ENCODE results near the gene SLC12A7. TPM values are rescaled to one million over a fixed set of nuclear protein-coding genes. Genes with fewer than 3 reads are reported as not detected.

Gene SLC12A7
- total and polyA plus RNA-seq, 9 of the 15 experiments (the other 6 are each of a cell fraction or from before 2014, with no cell fraction given) = 0.01 to 3.1 (median 0.56) TPM

DNA sequence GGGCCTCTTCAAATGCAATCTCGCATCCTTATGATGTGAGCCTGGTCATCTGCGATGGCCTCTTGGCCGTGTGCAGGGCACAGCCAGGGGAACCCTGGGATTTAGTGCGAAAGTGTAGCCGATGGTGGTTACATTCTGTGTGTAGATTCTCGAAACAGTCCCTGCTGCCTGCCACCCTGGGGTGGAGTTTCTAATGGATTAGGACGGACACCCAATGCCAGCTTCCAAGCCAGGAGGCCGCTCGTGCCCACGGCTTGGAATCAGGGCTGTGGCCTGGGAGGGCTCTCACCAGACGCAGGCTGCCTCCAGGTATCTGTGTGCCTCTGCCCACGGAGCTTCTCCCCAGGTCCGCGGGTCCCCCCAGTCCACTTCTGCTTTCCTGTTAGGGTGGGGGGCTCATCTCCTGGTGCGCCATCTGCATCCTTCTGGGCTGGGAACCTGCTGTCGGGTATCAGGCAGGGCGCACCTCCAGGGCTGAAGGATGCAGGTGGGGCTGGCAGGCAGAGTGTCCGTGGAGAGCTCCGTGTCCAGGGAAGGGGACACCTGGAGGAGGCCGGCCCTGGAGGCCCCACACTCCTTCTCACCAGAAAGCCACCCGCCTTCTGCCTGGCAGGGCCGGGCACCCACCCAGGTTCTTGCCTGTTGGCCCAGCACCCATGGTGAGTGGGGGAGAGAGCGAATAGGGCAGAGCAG, 3.4 kb upstream of the SLC12A7 start:
- Histone ChIP-seq H3K4me2 (ENCODE audit: insufficient read depth, low read length) (no peak overlapping the region), H3K4me1 (replicated peaks in 1 of 2; ENCODE audit: control insufficient read depth in 2 of 2, insufficient read depth in 2 of 2, low read length in 2 of 2) (peaks cover 11 to 76% of the 10 kb centered on the region in 2 experiments), H3K79me2 (ENCODE audit: control insufficient read depth, insufficient read depth, low read length) (no peaks in the 10 kb centered on the region), H3K36me3 (ENCODE audit: control insufficient read depth, insufficient read depth, low read length) (no peaks in the 10 kb centered on the region), H4K20me1 (replicated peaks; ENCODE audit: control insufficient read depth, insufficient read depth, low read length) (peaks cover 13% of the 10 kb centered on the region), H3K27me3 (ENCODE audit: control insufficient read depth in 2 of 2, insufficient read depth in 2 of 2, low read length in 2 of 2) (peaks cover 16 to 73% of the 10 kb centered on the region in 2 experiments; a peak in 4 of 5 replicates), H2AFZ (ENCODE audit: low read depth, low read length) (no peak overlapping the region), H3K4me3 (no peak overlapping the region), H3K9me1 (ENCODE audit: control insufficient read depth, insufficient read depth, low read length) (no peaks in the 10 kb centered on the region), H3K27ac (ENCODE audit: extremely low read depth, low read depth, low read length) (no peak overlapping the region), H3K9me3 (replicated peaks; ENCODE audit: control insufficient read depth, insufficient read depth, low read depth, low read length) (no peaks in the 10 kb centered on the region), H3K9ac (ENCODE audit: insufficient read depth in 1 of 2, low read depth in 2 of 2, low read length in 2 of 2) (no peak overlapping the region)
- FAIRE-seq = no peak
- WGBS (ENCODE audit: insufficient coverage, low coverage, missing lambda C conversion rate) = 28% methylated on average over 21 of the region's 23 CpGs
- DNase-seq (ENCODE audit: extremely low read depth in 1 of 4, low spot score in 3 of 4) = no peak
- TF ChIP-seq ZNF76 (CRISPR knock-in tag; IDR thresholded peaks at IDR 0.05; ENCODE audit: borderline replicate concordance) (no peak), SPI1 (IDR thresholded peaks at IDR 0.05; ENCODE audit: borderline replicate concordance, low read depth, low read length) (peak; percentile 18; the same call in 1 of the 2 replicates)
- in situ Hi-C loops (cut with MboI) (no loop called here), intact Hi-C loops (cut with micrococcal nuclease) (loop anchor here (5.0 kb wide), 1 partner anchor 48 kb away; no protein-coding TSS in a partner anchor)
- ChIA-PET CTCF (ENCODE audit: low intra/inter-chr PET ratio) (no interaction called here), POLR2A (interaction anchor here (0.6 to 2.0 kb wide), 4 partner anchors 9 to 76 kb away, joined by 3 to 10 read pairs (median 6); no protein-coding TSS in a partner anchor)
- ATAC-seq = no peak
- BruUV-seq (replicated peaks) = no TSS peak

DNA sequence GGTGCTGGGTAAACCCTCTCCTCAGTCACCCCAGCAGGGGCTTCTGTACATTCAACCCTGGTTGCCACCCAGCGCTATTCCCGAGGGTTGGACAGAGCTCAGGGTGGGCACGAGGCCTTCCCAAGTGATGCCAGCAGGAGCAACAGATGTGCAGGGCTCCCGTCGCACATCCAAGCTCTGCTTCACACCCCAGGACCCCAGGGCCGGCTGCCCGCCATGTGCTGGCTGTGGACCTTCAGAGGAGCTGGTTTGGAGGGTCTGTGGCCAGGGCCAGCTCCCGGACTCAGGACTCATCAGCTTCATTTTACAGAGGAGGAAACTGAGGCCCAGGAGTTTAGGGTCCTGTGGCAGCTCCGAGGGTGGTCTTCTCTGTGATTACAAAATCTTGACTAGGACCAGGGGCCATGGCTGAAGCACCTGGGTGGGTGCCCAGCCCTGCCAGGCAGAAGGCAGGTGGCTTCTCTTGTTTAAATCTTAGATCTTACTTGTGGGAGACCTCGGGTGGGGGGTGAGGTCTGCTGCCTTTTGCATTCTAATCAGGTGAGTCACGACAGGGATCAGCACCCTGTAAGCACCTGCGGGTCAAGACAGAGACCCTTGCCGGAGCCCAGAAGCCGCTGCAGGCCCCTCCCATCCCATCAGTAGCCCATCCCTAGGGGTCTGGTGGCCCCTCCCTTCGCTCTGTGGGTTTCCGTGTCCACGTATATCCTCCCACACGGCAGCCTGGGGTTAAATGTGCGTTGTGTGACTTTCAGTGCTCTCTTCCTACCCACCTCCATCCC, 2.1 kb upstream of the SLC12A7 start:
- Histone ChIP-seq H2AFZ (ENCODE audit: low read depth, low read length) (no peak overlapping the region), H3K4me1 (replicated peaks in 1 of 2; ENCODE audit: control insufficient read depth in 2 of 2, insufficient read depth in 2 of 2, low read length in 2 of 2) (peaks cover 11 to 76% of the 10 kb centered on the region in 2 experiments), H3K4me2 (ENCODE audit: insufficient read depth, low read length) (no peak overlapping the region), H3K79me2 (ENCODE audit: control insufficient read depth, insufficient read depth, low read length) (no peaks in the 10 kb centered on the region), H3K4me3 (no peak overlapping the region), H3K27ac (ENCODE audit: extremely low read depth, low read depth, low read length) (no peak overlapping the region), H3K9me1 (ENCODE audit: control insufficient read depth, insufficient read depth, low read length) (no peaks in the 10 kb centered on the region), H3K9ac (ENCODE audit: insufficient read depth in 1 of 2, low read depth in 2 of 2, low read length in 2 of 2) (no peak overlapping the region), H3K9me3 (replicated peaks; ENCODE audit: control insufficient read depth, insufficient read depth, low read depth, low read length) (no peaks in the 10 kb centered on the region), H3K36me3 (ENCODE audit: control insufficient read depth, insufficient read depth, low read length) (no peaks in the 10 kb centered on the region), H3K27me3 (ENCODE audit: control insufficient read depth in 2 of 2, insufficient read depth in 2 of 2, low read length in 2 of 2) (peaks cover 9 to 69% of the 10 kb centered on the region in 2 experiments; a peak in 3 of 5 replicates), H4K20me1 (replicated peaks; ENCODE audit: control insufficient read depth, insufficient read depth, low read length) (peaks cover 12% of the 10 kb centered on the region)
- ChIA-PET POLR2A (interaction anchor here (0.6 to 2.0 kb wide), 4 partner anchors 9 to 239 kb away, joined by 3 to 9 read pairs (median 4); no protein-coding TSS in a partner anchor), CTCF (ENCODE audit: low intra/inter-chr PET ratio) (no interaction called here)
- FAIRE-seq (no peak), ATAC-seq (no peak), DNase-seq (ENCODE audit: extremely low read depth in 1 of 4, low spot score in 3 of 4) (no peak)
- intact Hi-C loops (cut with micrococcal nuclease) (no loop called here), in situ Hi-C loops (cut with MboI) (no loop called here)
- no TSS peak for BruUV-seq (replicated peaks)
- TF ChIP-seq, protein P1, sequence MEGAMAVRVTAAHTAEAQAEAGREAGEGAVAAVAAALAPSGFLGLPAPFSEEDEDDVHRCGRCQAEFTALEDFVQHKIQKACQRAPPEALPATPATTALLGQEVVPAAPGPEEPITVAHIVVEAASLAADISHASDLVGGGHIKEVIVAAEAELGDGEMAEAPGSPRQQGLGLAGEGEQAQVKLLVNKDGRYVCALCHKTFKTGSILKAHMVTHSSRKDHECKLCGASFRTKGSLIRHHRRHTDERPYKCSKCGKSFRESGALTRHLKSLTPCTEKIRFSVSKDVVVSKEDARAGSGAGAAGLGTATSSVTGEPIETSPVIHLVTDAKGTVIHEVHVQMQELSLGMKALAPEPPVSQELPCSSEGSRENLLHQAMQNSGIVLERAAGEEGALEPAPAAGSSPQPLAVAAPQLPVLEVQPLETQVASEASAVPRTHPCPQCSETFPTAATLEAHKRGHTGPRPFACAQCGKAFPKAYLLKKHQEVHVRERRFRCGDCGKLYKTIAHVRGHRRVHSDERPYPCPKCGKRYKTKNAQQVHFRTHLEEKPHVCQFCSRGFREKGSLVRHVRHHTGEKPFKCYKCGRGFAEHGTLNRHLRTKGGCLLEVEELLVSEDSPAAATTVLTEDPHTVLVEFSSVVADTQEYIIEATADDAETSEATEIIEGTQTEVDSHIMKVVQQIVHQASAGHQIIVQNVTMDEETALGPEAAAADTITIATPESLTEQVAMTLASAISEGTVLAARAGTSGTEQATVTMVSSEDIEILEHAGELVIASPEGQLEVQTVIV (CRISPR knock-in tag; IDR thresholded peaks at IDR 0.05; ENCODE audit: borderline replicate concordance) = no peak
- TF ChIP-seq NRF1 (conservative IDR thresholded peaks at IDR 0.05 in 1 of 2, IDR thresholded peaks at IDR 0.05 in 1 of 2) (no peak), SMARCE1 (IDR thresholded peaks at IDR 0.05) (no peak), DNMT1 (IDR thresholded peaks at IDR 0.05) (no peak)
- WGBS (ENCODE audit: insufficient coverage, low coverage, missing lambda C conversion rate) = 17% methylated on average over 16 of the region's 19 CpGs

All from K562 (cell line).